Small intestine (tissue), 7 donors: Measurements from ENCODE around the gene ARTN. TPM values are rescaled to one million over a fixed set of nuclear protein-coding genes. Genes with fewer than 3 reads are reported as not detected.

ENCODE experiments used
- DNase-seq, 2 donors: peaks; one replicate each; pipeline versions ENCODE4 v3.0.0 to v3.0.0-alpha.2; 2013
- FAIRE-seq: peaks from 2 replicates; lab custom pipeline; 2012; peaks lifted over from hg19 to GRCh38; lab: Jason Lieb, UNC
- H3K27ac ChIP-seq, 3 donors: one replicate each; pipeline ENCODE4 v1.5.1; 2013; ENCODE audit warnings: low read length in 2 of 3, mild to moderate bottlenecking in 2 of 3, control low read depth in 1 of 3, inconsistent platforms in 1 of 3, low read depth in 1 of 3, moderate library complexity in 1 of 3
- H3K27me3 ChIP-seq, 3 donors: one replicate each; pipeline ENCODE4 v1.6.1; 2013; ENCODE audit warnings: low read length in 3 of 3, inconsistent platforms in 1 of 3; ENCODE audit not compliant: control insufficient read depth in 3 of 3, insufficient read depth in 3 of 3
- H3K36me3 ChIP-seq, 3 donors: one replicate each; pipeline ENCODE4 v1.6.1; 2013; ENCODE audit warnings: low read length in 3 of 3, inconsistent platforms in 1 of 3, low read depth in 1 of 3, mild to moderate bottlenecking in 1 of 3, moderate library complexity in 1 of 3; ENCODE audit not compliant: control insufficient read depth in 3 of 3, insufficient read depth in 2 of 3
- H3K4me1 ChIP-seq, 3 donors: one replicate each; pipeline ENCODE4 v1.6.1; 2013; ENCODE audit warnings: low read length in 2 of 3, inconsistent platforms in 1 of 3, low read depth in 1 of 3, mild to moderate bottlenecking in 1 of 3, moderate library complexity in 1 of 3; ENCODE audit not compliant: control insufficient read depth in 3 of 3, insufficient read depth in 2 of 3
- H3K4me3 ChIP-seq, 3 donors: one replicate each; pipeline ENCODE4 v1.5.1; 2013; ENCODE audit warnings: low read length in 3 of 3, control low read depth in 1 of 3, inconsistent platforms in 1 of 3, low read depth in 1 of 3, mild to moderate bottlenecking in 1 of 3, moderate library complexity in 1 of 3
- H3K9me3 ChIP-seq, 2 donors: one replicate each; pipeline ENCODE4 v1.6.1; 2013; ENCODE audit warnings: low read depth in 1 of 2, low read length in 1 of 2; ENCODE audit not compliant: control insufficient read depth in 2 of 2, insufficient read depth in 1 of 2
- WGBS, 3 donors: extraction: QIAGEN DNeasy Blood & Tissue Kit; methylation state at CpG; one replicate each; pipeline ENCODE4 v1.1.7; 2013; 5-methylcytosine and 5-hydroxymethylcytosine counted together
- polyA plus RNA-seq, 4 donors: library from polyadenylated mRNA; stranded (reverse) in 3 of 4; unstranded in 1 of 4; fragments of 200-250 nt in 3 of 4; fragments of 120-200 nt in 1 of 4; gene quantifications; one replicate each; pipeline versions ENCODE4 v1.2.1 to v1.2.3, GENCODE V29; 2013
- donor health status: healthy with polysubstance abuse.
- donor health status: control.
- donor health status: control.
- donor health status: Bipolar disorder and iron deficiency.
- donor health status: healthy.

ARTN gene
- polyA plus RNA-seq, 4 donors = 0.81 to 1.2 (median 0.83) TPM; not detected in 1

DNA sequence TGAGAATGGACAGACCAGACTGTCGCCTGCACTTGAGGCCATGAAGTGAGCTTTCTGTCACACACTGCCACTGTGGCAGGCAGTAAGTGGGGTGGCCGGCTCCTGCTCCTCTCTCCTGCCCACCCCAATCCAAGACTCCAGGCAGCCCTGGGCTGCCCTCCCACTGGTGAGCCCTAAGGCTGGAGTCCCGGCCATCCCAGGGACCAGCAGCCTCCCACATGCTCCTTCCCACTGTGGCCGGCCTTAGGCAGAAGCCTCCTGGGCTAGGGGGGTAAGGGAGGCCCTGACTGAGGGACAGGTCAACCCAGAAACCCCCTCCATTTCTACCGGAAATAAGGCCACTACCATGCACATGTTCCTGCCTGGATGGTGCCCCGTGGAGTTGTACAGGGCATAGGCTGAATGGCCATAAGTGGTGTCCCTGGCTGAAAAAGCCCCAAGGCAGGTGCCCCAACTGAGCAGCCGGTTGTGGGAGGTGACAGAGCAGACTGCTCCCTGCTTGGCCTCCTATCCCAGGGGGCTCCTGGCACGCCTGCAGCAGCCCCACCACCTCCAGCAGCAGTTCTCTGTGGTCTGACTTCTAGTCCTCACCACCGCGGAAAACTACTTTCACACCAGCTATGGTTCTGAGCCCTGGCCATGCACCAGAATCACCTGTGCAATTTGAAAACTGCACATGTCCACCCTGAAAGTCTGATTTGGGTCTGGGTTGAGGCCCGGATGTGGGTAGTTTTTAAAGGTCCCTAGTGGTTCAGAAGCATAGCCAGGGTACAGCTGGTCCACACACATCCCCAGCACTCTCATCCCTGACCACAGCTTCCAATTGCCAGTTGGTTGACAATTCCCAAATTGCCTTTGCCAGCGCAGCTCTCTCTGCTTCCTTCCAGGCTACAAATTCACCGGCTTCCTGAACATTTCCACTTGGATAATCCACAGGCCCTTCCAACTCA is 1.6 kb upstream of the ARTN start:
- no peaks in the 10 kb centered on the region for H3K9me3 ChIP-seq
- peaks cover 0 to 10% (median 0%) of the 10 kb centered on the region in 3 donors for H3K36me3 ChIP-seq
- H3K4me3 ChIP-seq = no peak overlapping the region
- no peak overlapping the region for H3K27ac ChIP-seq
- DNase-seq (no peak), FAIRE-seq (no peak)
- peaks cover 0 to 24% (median 5%) of the 10 kb centered on the region in 3 donors for H3K27me3 ChIP-seq
- H3K4me1 ChIP-seq = peaks cover 0 to 31% (median 5%) of the 10 kb centered on the region in 3 donors
- 89 to 91% (median 89%) methylated on average over 13 of the region's 13 CpGs for WGBS, 3 donors

DNA sequence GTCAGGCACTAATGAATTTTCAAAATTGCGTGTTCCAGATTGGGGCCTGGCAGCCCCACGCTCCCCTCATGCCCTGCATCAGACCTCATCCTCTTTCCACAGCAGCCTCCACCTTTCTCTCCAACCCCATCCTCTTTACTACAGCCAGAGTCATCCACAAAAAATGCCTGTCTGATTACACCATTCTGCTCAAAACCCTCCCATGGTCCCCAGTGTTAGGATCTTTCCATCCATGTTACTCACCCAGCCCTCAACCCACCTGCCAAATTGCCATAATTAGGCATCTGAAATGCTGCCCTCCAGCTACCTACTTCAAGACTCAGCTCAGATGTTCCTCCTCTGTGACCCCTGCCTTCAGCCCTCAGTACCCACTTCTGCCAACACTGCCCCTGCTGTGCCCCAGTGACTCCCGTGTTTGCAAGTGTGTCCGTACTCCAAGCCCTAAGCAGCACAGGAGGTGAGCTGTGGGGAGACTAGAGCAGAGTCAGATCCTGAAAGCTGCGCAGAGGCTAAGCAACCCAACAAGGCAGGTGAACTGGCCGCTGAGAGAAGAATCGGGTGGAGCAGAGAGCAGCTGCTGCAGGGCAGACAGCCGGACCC is 715 bp upstream of the ARTN start:
- H3K4me3 ChIP-seq = peak overlapping the region in 2 of 3 donors; percentile 10 to 44

DNA sequence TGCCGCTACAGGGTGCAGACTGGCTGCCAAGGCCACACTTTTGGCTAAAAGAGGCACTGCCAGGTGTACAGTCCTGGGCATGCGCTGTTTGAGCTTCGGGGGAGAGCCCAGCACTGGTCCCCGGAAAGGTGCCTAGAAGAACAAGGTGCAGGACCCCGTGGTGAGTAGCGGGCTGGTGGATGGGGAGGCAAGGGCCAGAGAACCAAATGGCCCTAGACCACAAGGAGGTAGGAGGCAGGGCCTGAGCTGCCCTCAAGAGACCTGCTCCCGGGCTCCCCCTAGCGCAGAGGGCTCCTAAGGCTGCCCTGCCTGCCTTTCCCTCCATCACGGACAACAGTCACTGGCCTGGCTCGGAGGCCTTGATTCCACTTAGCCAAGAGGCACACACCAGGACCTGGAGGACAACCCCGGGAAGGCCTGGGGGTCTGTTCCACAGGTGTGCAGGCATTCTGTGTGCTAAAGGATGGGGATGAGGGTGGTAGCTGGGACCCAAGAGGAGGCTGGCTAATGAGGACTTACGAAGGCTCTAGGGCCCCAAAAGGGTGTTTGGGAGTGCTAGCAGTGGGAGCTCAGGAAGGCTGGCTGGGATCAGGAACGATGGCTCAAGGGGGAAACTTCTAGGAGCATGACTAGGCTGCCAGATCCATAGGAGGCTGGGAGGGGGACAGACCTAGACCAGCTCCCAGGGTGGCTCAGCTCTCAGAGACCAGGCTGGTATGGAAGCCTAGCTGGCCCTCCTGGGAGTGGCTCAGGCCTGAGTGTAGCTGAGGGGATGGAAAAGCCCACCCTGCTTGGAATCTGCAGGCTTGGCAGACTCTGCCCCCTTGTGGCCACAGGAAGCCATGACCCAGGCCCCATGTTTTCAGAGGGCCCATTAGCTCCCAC is 742 bp downstream of the ARTN start:
- peaks cover 0 to 24% (median 5%) of the 10 kb centered on the region in 3 donors for H3K27me3 ChIP-seq
- no peaks in the 10 kb centered on the region for H3K9me3 ChIP-seq
- peaks cover 0 to 15% (median 0%) of the 10 kb centered on the region in 3 donors for H3K36me3 ChIP-seq
- H3K27ac ChIP-seq = no peak overlapping the region
- 20 to 30% (median 22%) methylated on average over 12 to 13 of the region's 13 CpGs for WGBS, 3 donors
- FAIRE-seq = no peak
- DNase-seq = peak; percentile 55 to 64
- peaks cover 0 to 34% (median 5%) of the 10 kb centered on the region in 3 donors for H3K4me1 ChIP-seq
- peak overlapping the region in 2 of 3 donors; percentile 10 to 44 for H3K4me3 ChIP-seq

More for the DNA sequence above, 715 bp upstream of the ARTN start:
- DNase-seq = peak in 1 of 2 donors; percentile 13
- Histone ChIP-seq H3K4me1 (peaks cover 0 to 34% (median 5%) of the 10 kb centered on the region in 3 donors), H3K27me3 (peaks cover 0 to 24% (median 5%) of the 10 kb centered on the region in 3 donors), H3K27ac (no peak overlapping the region), H3K9me3 (no peaks in the 10 kb centered on the region), H3K36me3 (peaks cover 0 to 15% (median 0%) of the 10 kb centered on the region in 3 donors)
- 29 to 33% (median 31%) methylated on average over 8 of the region's 8 CpGs for WGBS, 3 donors
- no peak for FAIRE-seq

DNA sequence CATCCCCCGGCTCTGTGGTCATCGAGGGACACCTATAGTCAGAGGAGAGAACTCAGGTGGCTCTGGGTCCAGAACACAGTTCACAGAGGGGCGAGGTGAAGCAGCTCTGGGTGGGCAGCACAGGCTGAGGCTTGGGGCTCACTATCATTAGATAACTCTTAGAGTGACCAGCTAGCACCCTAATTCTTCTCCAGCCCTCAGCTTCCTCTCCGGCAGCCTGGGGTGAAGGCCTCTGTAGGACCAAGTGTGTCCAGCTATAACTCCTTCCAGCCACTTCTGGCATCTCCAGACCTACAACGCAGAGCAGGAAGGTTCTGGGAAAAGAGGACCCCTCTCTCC is 1.4 kb downstream of the ARTN start:
- H3K27ac ChIP-seq = no peak overlapping the region
- H3K4me3 ChIP-seq = no peak overlapping the region
- DNase-seq (no peak), FAIRE-seq (no peak)
- peaks cover 0 to 24% (median 5%) of the 10 kb centered on the region in 3 donors for H3K27me3 ChIP-seq
- 50 to 64% (median 63%) methylated on average over 5 of the region's 5 CpGs for WGBS, 3 donors
- peaks cover 0 to 34% (median 5%) of the 10 kb centered on the region in 3 donors for H3K4me1 ChIP-seq
- H3K9me3 ChIP-seq = no peaks in the 10 kb centered on the region
- peaks cover 0 to 13% (median 0%) of the 10 kb centered on the region in 3 donors for H3K36me3 ChIP-seq

DNA sequence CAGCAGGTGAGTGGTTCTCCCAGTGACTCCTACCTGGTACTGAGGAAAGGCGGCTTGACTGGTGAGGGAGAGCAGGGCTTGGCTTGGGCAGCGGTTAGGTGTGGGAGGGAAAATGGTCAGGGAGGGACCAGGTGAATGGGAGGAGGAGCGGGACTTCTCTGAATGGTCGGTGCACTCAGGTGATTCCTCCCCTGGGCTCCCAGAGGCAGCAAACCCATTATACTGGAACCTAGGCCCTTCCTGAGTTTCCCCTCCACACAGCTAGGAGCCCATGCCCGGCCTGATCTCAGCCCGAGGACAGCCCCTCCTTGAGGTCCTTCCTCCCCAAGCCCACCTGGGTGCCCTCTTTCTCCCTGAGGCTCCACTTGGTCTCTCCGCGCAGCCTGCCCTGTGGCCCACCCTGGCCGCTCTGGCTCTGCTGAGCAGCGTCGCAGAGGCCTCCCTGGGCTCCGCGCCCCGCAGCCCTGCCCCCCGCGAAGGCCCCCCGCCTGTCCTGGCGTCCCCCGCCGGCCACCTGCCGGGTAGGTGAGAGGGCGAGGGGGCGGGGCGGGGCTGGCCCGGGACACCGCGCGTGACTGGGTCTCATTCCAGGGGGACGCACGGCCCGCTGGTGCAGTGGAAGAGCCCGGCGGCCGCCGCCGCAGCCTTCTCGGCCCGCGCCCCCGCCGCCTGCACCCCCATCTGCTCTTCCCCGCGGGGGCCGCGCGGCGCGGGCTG is 2.3 kb downstream of the ARTN start:
- Histone ChIP-seq H3K27me3 (peaks cover 0 to 24% (median 5%) of the 10 kb centered on the region in 3 donors), H3K9me3 (no peaks in the 10 kb centered on the region), H3K4me3 (peak overlapping the region; percentile 14 to 47 (median 38)), H3K27ac (no peak overlapping the region), H3K4me1 (peaks cover 0 to 34% (median 5%) of the 10 kb centered on the region in 3 donors), H3K36me3 (peaks cover 0 to 5% (median 0%) of the 10 kb centered on the region in 3 donors)
- WGBS, 3 donors = 10 to 14% (median 12%) methylated on average over 30 to 48 of the region's 48 CpGs
- FAIRE-seq (no peak), DNase-seq (peak in 1 of 2 donors; percentile 37)

DNA sequence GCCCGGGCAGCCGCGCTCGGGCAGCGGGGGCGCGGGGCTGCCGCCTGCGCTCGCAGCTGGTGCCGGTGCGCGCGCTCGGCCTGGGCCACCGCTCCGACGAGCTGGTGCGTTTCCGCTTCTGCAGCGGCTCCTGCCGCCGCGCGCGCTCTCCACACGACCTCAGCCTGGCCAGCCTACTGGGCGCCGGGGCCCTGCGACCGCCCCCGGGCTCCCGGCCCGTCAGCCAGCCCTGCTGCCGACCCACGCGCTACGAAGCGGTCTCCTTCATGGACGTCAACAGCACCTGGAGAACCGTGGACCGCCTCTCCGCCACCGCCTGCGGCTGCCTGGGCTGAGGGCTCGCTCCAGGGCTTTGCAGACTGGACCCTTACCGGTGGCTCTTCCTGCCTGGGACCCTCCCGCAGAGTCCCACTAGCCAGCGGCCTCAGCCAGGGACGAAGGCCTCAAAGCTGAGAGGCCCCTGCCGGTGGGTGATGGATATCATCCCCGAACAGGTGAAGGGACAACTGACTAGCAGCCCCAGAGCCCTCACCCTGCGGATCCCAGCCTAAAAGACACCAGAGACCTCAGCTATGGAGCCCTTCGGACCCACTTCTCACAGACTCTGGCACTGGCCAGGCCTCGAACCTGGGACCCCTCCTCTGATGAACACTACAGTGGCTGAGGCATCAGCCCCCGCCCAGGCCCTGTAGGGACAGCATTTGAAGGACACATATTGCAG is 3.0 kb downstream of the ARTN start:
- no peak for FAIRE-seq

More for the DNA sequence above, 3.0 kb downstream of the ARTN start:
- DNase-seq = peak; percentile 23 to 67
- peaks cover 0 to 34% (median 5%) of the 10 kb centered on the region in 3 donors for H3K4me1 ChIP-seq
- H3K27ac ChIP-seq = no peak overlapping the region
- H3K27me3 ChIP-seq = peaks cover 0 to 24% (median 5%) of the 10 kb centered on the region in 3 donors
- no peaks in the 10 kb centered on the region for H3K9me3 ChIP-seq
- peak overlapping the region; percentile 27 to 47 (median 31) for H3K4me3 ChIP-seq
- H3K36me3 ChIP-seq = peaks cover 0 to 5% (median 0%) of the 10 kb centered on the region in 3 donors
- WGBS, 3 donors = 7 to 12% (median 10%) methylated on average over 48 to 56 of the region's 56 CpGs
